ENCODE results near the gene LTBP3.

LTBP3 gene

DNA sequence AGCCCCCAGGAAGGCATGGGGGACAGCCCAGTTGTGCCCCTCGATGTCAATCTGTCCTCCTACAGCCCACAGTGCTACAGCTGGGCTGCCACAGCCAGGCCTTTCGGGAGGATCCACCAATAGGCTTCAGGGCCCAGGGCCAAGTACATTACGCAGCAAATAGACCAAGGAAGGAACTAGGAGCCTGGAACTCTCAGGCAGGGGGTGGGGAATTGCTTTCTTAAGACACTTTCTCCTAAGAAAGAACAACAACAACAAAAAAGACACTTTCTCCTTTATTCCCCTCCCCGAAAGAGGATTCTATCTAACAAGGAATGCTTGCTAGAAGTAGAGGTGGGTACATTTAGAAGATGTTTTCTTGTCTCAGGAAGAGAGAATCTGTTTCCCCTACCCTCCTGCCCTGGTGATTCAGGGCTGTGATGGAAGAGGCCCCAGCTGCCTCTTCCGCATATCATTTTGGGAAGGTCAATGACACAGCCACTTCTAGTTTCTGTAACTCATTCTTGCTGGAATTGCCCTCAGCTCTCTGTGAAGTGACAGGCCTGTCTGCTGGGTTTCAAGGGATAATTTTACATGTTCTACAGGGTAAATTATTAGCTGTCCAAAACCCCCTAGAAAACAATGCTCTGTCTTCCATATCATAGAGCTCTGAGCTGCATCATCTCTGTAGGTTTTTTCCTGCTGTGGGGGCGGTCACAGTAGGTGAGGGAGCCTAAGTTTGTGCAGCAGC, 65.4 kb downstream of the LTBP3 start:
- peak; percentile 59 to 74 for DNase-seq

DNA sequence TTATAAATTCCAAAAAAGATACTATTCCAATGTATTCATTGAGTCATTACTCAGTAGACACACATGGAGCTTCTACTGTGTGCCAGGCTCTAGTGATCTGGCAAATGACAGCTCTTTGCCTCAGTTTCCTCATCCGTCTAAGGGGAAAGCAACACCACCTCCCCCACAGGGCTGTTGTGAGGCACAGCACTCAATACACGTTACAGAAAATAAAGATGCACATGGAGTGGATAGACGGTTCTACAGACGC, 65.8 kb downstream of the LTBP3 start:
- no peak for DNase-seq

DNA sequence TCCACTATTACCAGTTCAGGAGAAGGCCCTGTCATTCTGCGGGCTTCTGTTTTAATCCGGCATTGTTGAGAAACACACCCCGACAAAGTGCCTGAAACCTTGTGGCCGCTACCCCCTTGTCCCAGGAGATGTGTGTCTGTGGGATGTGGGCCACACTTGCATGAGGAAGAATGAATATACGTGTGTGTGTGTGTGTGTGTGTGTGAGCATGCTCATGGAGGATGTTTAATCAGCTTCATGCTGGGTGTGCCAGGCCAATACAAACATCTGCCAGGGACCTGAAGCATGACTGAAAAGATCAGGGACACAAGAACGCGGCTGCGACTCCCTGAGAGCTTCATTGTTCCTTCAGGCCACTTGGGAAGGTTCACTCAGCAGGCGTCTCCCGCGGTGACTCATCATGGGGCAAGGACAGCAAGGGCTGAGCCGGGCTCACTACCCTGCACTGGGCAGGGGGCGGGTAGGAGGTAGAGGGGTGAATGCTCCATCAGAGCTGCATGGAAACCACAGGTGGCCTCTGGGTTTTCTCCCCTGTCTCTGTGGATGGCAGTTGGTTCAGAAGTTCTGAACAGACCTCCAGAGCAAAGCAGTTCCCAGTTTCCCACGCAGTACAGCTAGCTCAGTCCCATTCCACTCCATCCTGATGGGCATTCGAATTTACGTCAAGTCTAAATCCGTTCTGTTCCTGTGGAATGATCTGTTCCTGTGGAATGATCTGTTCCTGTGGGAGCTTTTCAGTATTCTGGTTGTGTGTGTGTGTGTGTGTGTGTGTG, 66.4 kb downstream of the LTBP3 start:
- DNase-seq = peak in 1 of 2 donors; percentile 29

DNA sequence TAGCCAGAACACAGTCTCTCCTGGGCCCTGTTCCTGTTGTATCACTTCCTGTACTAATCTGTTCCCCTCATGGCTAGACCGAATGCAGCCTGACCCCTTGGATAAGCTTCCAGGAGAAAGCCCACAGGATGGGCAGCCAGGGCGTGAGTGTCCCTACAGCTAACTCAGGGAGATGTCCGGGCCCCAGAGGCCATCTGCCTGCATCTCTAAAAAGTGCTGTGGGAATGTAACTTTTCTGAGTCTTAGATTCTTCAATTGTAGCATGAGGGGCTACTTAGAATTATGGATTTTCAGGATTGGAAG, 67.0 kb downstream of the LTBP3 start:
- DNase-seq = no peak

DNA sequence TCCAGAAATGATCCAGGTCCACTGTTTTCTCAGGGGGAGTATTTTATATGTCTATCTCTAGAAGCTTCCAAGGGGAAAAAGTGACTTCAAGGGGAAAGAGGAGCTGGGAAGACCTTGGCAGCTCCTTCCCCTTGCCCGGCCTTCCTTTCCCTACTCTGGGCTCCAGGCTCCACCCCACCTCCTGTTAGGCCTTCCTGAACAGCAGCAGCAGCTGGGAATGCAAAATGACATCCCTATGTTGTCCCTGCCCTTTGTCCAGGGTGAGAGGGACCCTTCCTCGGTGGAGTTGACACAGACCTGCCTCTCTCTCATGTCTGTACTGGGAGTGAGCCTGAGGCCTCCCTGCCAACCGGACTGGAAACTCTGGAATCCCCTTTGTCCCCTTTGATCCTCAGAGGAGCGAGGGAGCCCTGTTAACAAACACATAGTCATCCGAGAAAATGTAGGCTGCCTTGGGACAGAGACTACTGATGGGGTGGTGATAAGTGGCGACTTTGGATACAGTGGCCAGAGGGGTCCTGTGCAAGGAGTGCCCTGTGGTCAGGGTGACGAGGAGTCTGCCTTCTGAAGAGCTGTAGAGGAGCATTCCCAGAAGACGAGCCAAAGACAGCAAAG, 68.3 kb downstream of the LTBP3 start:
- DNase-seq = peak in 1 of 2 donors; percentile 50

DNA sequence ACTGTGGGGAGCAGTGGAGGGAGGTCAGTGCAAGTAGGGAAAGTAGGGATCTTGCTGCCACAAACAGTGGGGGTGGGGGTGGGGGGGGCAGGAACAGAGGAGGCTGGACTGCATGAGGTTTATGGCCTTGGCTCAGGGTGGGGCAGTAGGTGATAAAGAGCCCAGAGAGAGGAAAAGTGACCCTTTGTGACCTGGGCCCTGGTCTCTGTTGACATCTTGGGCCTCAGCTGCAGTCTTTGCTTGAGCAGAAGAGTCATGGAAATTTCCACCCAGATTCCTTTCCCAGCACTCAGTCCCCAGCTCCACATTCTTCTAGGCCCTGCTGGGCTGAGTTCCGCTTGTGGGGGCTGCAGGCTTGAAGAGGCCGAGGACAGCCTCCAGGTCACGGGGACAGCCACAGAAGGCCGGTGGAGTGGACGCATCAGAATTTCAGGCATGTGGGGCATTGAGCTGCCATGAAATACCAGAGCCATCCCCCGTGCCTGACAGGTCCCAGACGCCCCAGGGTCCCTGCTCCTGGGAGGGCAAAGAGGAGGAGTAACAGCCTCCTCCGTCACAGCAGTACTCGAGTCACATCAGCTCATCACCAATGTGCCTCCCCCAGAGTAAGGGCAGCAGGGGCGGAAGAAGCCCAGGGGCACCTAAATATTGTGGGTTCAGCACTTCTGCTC, 69.0 kb downstream of the LTBP3 start:
- DNase-seq = peak in 1 of 2 donors; percentile 59
